Measurements from ENCODE around the gene DHRS4L2.
"Not testable (repeated sequence)": the region's sequence is repeated elsewhere in the genome, so short reads cannot be mapped to it uniquely, and the experiment has no call there.

GRCh38 chr14:24029687-24030086 lies 41.0 kb downstream of the DHRS4L2 start:
- not testable (repeated sequence) for TF ChIP-seq CTCF, MAX (IDR thresholded peaks at IDR 0.05; ENCODE audit: low read depth, low read length)

Measured in NB4 (cell line).